ENCODE results near the gene TAF15.

TAF15 gene

DNA sequence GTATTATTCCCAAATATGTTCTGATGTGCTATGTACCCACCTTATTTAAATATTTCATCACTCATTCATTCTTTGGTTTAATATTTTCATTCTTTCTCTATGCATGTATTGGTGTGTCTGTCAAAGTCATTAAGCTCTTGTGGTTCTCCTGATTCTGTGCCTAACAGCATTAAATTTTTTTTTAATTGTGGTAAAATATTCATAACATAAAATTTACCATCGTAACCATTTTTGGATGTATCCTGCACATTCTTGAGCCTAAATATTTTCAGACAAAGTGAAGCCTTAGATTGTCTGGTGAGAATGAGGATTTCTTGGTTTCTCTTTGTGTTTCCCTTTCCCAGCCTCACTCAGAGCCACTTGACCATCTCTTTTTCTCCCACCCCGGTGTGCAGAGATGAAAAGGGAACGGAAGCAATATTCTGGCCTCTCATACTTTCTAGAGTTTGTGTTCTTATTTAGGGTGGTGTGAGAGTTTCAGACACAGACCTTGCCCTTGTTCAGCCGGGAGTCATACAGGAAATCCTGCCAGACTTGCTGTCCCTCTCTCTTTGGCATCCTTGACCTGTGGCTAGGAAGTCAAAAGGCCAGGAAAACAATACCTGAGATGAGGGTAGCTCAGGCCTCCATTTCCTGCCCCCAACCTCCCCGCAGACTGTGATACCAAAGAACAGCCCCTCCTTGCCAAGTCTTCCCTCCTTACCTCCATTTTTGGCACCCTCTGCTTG, 66.0 kb downstream of the TAF15 start:
- DNase-seq: no peak

DNA sequence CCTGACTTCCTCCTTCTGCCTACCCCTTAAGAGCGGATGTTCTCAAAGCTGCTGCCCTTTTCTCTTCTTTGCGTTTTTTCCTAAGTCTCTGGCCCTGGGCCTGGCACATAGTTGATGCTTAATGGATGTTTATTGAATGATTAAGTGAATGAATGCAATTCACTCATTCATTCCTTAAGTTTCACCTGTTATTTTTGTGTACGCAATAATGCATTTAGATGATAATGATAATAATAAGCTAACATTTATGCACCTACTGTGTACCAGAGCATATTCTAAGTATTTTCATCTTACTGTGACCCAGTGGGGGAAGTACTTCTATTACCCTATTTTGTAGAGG, 66.5 kb downstream of the TAF15 start:
- DNase-seq: no peak

DNA sequence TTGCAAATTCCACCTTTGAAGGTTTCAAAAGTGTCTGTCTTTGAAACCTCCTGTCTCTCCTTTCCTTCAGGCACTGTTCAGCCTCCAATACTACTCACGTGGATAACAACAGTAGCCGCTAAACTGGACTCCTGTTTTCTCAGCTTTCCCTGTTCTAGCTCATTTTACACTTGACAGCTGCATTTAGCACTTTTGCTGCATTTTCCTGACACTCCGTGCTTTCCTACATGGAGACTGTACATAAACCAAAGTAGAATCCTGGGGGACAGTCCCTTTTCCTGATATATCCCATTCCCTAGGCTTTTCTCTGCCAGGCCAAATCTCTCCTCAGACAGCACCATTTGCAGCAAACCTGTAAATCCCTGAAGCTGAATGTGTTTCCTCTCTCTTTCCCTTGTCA, 67.2 kb downstream of the TAF15 start:
- no peak for DNase-seq

DNA sequence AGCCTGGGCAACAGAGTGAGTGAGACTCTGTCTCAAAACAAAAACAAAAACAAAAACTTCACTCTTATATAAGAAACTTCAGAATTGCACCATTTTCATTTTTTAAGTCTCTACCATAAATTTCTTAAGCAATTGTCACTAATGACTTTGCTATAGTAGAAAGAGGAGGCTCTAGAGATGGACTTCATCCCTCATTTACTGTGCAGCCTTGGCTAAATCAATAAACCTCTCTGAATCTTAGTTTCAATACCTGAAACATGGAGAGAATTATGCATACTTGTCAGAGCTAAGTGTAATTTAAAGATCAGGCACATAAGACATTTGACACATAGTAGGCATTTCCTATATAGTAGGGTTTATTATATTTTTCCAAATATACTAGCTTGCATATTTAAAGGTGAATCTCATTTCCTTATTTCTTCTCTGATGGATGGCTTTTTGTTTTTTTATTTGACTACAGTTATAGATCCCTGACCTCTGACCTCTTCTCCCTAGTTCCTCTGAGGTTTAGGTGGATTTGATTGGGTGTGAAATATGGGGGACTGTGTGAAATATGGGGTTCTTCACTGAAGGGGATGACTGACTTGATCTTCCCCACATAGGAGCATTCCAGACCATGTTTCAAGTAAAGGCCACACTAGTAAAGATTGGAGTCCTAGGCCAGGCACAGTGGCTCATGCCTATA, 68.2 kb downstream of the TAF15 start:
- no peak for DNase-seq

DNA sequence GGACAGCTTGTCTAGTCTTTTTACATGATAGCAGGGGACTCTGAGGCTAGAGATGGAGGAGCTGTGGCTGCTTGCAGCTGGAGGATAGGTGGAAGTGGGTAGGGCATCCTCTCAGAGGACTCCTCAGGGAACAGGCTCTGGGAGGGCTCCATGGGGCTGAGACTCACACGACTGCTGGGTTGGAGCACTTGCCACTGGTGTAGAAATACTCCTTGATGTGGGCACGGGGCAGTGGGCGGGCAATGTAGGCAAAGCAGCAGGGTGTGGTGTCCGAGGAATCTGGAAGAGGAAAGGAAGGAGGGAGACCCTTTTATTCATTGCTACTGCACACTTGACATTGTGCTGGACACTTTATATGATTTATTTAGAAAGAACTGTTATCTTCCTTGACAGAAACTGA, 69.1 kb downstream of the TAF15 start:
- DNase-seq: no peak

DNA sequence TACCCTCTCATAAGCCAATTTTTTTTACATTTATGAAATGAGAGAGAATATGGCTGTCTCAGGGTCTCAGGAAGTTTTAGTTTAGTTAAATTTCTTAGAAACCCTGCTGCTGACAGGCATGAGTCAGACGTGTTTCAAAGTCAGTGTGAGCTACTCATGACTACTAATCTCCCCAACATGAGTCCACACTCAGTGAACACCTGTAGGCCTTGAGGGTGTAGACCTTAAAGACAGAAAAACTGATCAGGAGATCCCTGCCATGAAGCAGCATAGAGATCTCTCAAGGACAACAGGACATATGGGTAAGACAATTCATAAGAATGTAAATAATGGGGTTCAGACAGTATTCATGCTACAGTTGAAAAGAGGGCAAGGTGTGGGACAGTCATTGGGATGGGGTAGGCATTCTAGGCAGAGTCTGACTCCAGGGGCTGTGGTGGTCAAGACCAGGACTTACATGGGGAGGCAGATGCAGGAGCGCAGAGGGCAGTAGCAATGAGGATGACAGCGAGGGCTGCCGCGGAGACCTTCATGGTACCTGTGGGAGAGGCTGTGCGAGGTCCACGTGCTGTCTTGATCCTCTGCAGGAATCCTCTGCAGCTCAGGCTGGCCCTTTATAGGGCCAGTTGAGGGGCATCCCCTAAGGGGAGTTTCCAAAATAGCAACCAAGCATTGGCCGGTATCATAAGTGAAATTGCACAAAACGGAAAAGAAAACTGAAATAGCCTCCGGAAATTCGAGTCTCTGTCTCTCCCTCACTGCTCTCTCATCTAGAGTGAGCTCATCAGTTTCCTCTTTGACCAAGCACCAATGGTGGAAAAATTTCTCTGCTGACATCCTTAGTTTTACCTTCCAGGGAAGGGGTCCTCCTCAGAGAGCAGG, 70.7 kb downstream of the TAF15 start, which contains the start of gene CCL5:
CCL5 (minus strand) TSS at position 588 of the 882 bp plus-strand sequence.
- DNase-seq: no peak

DNA sequence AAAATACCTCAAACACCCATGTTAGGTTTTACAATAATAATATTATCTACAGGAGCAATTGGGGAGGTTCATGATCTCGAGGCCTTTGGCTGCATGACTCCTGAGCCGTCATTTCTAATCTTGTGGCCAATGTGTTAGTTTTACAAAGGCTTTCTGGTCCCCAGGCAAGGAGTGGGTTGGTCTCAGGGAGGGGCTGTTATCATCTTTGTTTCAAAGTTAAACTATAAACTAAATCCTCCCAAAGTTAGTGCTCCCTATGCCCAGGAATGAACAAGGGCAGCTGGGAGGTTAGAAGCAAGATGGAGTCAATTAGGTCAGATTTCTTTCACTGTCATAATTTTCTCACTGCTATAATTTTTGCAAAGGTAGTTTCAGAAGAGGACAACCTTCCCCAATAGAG, 80.0 kb downstream of the TAF15 start:
- DNase-seq: no peak

DNA sequence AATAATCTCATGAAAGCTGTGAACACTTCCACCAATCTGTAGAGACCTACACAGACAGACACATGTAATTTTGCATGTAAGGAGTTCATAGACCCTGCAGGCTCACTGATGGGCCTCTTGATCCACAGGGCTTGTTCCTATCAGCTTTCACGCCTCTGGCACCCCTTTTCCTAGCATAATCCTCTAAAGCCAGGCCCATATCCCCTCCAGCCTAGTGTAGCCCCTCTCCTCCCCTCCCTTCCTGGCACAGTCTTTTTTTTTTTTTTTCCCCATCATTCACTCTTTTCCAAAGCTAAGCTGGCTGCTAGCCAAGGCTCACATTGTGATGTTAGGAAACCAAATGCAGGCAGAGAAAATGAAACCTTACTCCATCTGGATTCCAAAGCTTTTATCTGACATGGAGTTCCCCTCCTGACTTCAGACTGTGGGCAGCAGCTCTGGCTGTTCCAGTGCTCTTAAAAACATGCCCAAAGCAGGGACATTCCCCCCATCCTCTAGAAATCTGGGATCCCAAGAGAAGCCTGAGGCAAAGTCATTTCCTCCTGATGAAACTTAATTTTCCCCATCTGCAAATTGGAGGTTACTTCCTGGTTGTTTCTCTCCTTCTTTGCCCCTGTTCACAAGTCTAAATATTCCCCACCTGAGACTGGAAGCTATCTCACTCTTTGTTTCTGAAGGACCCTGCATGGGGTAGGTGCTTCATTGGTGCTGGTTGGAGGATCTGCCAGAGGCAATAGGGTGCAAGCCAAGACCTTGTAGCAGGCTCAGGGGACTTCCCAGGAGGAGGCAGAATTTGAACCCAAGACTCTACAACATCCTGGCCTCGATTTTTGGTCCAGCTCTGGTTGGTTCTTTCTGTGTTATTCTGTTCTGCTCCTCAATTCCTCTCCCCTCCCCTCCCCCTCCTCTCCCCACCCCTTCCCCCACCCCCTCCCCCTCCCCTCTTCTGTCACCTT, 80.8 kb downstream of the TAF15 start:
- peak; percentile 70 for DNase-seq

DNA sequence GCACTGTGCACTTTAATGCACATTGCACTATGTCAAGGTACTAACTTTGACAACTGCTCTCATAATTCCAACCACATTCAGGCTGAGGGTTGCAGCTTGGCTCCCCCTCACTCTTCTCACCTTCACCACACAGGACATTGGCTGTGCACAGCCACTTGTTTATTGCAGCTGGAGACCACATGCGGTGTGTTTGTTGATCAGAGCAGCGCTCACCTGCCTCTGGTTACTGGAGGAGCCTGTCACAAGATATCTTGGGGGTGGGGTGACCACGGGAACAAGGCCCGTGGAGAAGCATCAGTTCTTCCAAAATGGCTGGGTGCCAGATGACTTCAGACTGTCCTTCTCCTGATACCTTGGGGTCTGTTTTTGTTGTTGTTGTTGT, 81.5 kb downstream of the TAF15 start:
- peak; percentile 89 for DNase-seq

DNA sequence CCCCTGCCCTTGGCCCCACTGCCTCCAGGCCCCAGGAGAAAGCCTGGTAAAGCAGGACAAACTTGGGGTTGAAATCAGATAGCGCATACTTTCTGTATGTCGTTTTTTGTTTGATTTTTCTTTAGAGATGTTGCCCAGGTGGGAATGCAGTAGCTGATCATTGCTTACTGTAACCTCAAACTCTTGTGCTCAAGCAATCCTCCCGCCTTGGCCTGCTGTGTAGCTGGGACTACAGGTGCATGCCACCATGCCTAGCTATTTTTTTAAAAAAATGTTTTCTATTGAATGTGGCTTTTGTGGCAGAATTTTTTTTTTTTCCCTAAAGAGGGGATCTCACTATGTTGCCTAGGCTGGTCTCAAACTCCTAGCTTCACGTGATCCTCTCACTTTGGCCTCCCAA, 82.0 kb downstream of the TAF15 start:
- DNase-seq: no peak

DNA sequence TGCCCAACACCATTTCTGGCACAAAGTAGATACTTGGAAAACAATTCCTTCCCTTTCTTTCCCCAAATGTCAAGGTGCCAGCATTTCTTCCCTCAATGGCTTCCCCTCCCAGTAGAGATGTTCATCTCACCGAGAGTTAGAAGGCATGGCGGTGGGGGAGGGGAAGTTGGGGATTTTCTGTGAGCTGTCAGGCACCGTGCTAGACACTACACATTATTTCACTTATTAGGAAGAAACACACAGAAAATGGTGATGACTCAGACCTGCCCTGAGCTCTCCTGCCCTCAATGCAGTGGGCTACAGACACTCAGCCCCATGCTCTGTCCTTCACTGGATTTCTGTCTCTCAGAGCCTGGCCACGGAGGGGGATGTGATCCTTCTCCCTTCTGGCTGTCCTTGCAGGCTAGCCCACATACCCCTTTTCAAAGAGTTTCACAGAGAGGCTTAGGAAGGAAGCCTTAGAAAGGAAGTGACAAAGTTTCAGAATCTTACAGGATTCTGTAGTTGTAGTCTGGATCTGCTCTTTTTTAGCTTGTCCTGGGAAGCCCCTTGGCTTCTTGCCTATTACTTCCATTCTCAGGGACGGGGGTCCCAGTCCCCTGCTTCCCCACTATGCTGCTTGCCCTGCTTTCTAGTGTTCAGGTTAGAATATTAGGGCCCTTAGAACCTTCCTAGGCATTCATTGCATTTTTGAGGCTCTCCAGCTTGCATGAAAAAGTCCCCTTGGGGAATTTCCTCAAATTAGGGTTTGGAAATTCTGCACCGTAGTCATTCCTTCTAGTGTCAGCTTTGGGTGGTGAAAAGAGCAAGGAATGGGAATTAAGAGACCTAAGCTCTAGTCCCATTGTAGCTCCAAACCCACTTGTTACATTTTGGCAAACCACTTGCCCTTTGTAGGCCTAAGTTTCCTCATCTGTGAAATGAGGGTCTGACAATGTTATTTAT, 83.1 kb downstream of the TAF15 start:
- DNase-seq: no peak

DNA sequence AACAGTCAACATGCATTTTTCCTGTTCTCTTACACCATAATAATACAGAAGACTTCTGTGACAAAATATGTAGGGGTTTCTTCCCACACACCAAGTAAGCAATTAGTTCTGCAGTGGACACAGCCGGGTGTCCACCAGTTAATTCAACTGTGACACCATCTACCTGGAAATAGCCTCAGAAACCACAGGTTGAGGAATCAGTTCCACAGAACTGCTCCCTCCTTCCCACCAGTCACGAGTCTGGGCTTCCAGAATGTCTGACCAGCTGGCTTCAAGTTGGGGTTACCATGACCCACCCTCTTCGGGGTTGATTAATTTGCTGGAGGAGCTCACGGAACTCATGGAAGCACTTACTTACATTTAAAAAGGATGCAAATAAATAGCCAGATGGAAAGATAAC, 84.5 kb downstream of the TAF15 start:
- no peak for DNase-seq

DNA sequence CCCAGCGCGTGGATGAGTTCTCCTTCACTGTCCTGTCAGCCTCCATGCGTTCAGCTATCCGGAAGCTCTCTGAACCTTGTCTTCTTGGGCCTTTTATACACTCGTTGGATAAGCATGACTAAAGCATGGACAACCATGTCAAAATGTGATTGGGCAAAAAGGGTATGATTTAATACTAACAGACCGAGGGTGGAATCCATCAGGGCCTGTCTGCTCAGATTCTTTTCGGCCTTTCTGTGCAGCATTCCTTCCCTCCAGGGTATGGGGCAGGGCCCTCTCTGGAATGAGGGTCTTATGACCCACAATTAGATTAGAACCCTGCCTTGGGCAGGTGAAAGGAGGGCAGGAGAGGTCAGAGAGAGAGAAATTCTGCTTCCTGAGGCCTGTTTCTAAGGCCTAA, 84.9 kb downstream of the TAF15 start:
- no peak for DNase-seq

DNA sequence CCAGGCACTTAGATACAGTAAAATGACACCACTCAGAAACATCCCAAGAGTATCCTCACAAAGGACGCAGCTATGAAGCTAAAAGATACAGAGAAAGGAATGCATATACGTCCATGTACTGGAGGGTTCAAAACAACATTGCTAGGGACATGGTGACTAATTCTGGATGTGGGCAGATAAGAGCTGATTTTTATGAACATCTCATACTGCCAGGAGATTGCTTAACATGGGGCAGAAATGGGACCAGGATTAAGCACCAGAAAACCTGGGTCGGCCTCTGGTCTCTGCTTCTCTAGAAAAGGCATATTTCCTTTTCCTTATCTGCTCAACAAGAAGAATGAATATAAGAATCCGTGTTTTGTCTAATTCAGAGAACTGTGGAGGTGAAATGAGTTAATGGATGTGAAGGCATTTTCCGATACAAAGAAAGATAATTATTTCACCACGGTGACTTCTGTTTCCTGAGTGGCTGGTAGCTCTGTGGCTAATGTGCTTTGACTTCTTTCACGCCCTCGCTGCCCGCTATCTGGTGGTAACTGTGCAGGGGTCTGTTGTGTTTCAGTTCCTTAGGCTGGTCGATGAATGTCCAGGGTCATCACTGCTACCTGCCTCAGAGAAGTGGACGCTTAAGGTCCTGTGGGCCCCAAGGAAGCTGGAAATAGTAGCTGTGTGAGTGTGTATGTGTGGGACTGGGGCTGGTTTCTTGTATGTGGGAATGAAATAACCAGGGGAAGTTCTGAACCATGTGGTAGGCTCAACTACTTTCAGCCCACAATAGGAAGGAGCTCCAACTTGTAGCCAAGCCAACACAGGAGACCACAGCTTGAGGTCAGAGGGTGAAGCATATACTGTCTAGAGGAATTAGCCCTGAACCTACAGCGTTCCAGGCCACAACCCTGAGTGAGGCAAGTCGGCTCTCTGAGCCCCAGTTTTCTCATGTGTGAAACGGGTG, 86.6 kb downstream of the TAF15 start:
- no peak for DNase-seq

Measured in DMS79 treated with DMSO at 0.1 percent for 48 hours (cell line).